PC-3 (cell line): ENCODE data around the gene SPACA4. TPM values are rescaled to one million over a fixed set of nuclear protein-coding genes. Genes with fewer than 3 reads are reported as not detected.
A peak's percentile ranks its signal among the peaks of the same experiment; 100 is the strongest.

ENCODE experiments used
- ATAC-seq: fragments of 200-7000 bp; cut with Tn5 transposase; 2 replicates; pipeline ENCODE4 v1.9.1; 2020; ENCODE audit warnings: mild to moderate bottlenecking, moderate library complexity
- BruUV-seq: library from RNA; stranded (reverse); fragments of 400-500 nt; replicated peaks from 2 replicates; lab custom pipeline; 2021; lab: Mats Ljungman, UMichigan
- CTCF ChIA-PET: fragments of 300-600 bp; sonication (Branson Sonifier 250); formaldehyde crosslinking; loops from one replicate; lab custom pipeline; 2022; ENCODE audit warnings: antibody characterized with exemption; lab: Charles Lee
- POLR2A ChIA-PET: fragments of 300-600 bp; sonication (Branson Sonifier 250); formaldehyde crosslinking; loops from one replicate; lab custom pipeline; 2022; ENCODE audit warnings: antibody characterized with exemption; ENCODE audit not compliant: unreplicated experiment; lab: Charles Lee
- DNase-seq: peaks from one replicate; pipeline ENCODE4 v3.0.0-alpha.2; 2015
- H2AFZ ChIP-seq: fragments of 300-600 bp; sonication (generic); 2 replicates; pipeline ENCODE4 v1.6.0; 2016; ENCODE audit warnings: antibody characterized with exemption, low read length
- H3F3A ChIP-seq: fragments of 300-600 bp; sonication (generic); one replicate; pipeline ENCODE4 v1.6.0; 2017; ENCODE audit warnings: antibody characterized with exemption, low read length, control low read depth, mild to moderate bottlenecking; ENCODE audit not compliant: unreplicated experiment
- H3K27ac ChIP-seq: fragments of 300-600 bp; sonication (generic); 2 replicates; pipeline ENCODE4 v1.5.1; 2016; ENCODE audit warnings: mild to moderate bottlenecking, low read length
- H3K27me3 ChIP-seq: fragments of 300-600 bp; sonication (generic); 2 replicates; pipeline ENCODE4 v1.6.1; 2016; ENCODE audit warnings: low read length, mixed read lengths
- H3K36me3 ChIP-seq: fragments of 300-600 bp; sonication (generic); 2 replicates; pipeline ENCODE4 v1.6.1; 2016; ENCODE audit warnings: low read depth, mixed run types, low read length, mixed read lengths
- H3K4me1 ChIP-seq: fragments of 300-600 bp; sonication (generic); 2 replicates; pipeline ENCODE4 v1.5.1; 2016; ENCODE audit warnings: low read length; ENCODE audit not compliant: insufficient read depth
- H3K4me2 ChIP-seq: fragments of 300-600 bp; sonication (generic); 2 replicates; pipeline ENCODE4 v1.6.0; 2016; ENCODE audit warnings: low read length
- H3K4me3 ChIP-seq: fragments of 300-600 bp; sonication (generic); 2 replicates; pipeline ENCODE4 v1.5.1; 2016; ENCODE audit warnings: mild to moderate bottlenecking, low read length, mixed read lengths
- H3K79me2 ChIP-seq: fragments of 300-600 bp; sonication (generic); 2 replicates; pipeline ENCODE4 v1.6.1; 2017; ENCODE audit warnings: low read length, mixed read lengths
- H3K9ac ChIP-seq: fragments of 300-600 bp; sonication (generic); 2 replicates; pipeline ENCODE4 v1.6.0; 2016; ENCODE audit warnings: mild to moderate bottlenecking, low read length
- H3K9me2 ChIP-seq: fragments of 300-600 bp; sonication (generic); replicated peaks from 2 replicates; pipeline ENCODE4 v1.6.1; 2016; ENCODE audit warnings: mixed run types, low read length, mixed read lengths
- H3K9me3 ChIP-seq: fragments of 300-600 bp; sonication (generic); 2 replicates; pipeline ENCODE4 v1.6.1; 2016; ENCODE audit warnings: low read length, mixed read lengths
- H4K20me1 ChIP-seq: fragments of 300-600 bp; sonication (generic); 2 replicates; pipeline ENCODE4 v1.6.1; 2016; ENCODE audit warnings: low read length, mixed read lengths
- EZH2 ChIP-seq: fragments of 300-600 bp; sonication (generic); IDR thresholded peaks from one replicate; pipeline ENCODE4 v1.6.1; 2017; ENCODE audit warnings: antibody characterized with exemption, mild to moderate bottlenecking, low read length; ENCODE audit not compliant: unreplicated experiment
- EZH2phosphoT487 ChIP-seq: fragments of 300-600 bp; sonication (generic); IDR thresholded peaks from 2 replicates; pipeline ENCODE4 v1.6.1; 2018; ENCODE audit warnings: mild to moderate bottlenecking, antibody characterized with exemption, low read length, borderline replicate concordance
- intact Hi-C: fragments of 100-400 bp; cut with micrococcal nuclease; formaldehyde crosslinking; loops from 2 replicates; pipeline ENCODE4 v1.9.0; 2023
- total RNA-seq: library from RNA; depleted of rRNA; stranded (reverse); fragments of >200 nt; gene quantifications from 2 replicates; pipeline ENCODE4 v1.2.3, GENCODE V29; 2014
- TF ChIP-seq, protein P1 (sequence below): fragments of 300-600 bp; sonication (generic); conservative IDR thresholded peaks from 2 replicates; pipeline ENCODE4 v1.5.1; 2017; ENCODE audit warnings: antibody characterized with exemption, low read depth, mild to moderate bottlenecking, low read length

Gene SPACA4
- total RNA-seq, 1 experiment from 2014 or later: not detected

DNA sequence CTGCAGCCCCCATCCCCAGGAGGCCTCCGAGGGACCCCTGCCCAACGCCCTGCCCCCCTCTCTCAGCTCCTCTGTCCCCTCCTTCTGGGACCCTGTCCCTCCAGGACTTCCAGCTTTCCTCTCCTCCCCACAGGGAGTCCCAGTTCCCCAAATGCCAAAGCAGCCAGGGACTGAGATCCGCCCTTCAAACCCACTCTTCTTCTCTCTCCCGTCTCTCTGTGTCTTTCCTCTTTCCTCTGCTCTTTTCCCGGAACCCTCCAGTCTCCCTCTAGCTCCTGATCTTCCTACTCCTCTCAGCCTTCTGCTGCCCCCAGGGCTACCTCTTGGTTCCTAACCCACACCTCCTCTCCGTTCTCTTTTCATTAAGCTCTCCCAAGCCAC lies 39.1 kb downstream of the SPACA4 start:
- no peaks in the 10 kb centered on the region for H3K9me2 ChIP-seq
- H3K4me2 ChIP-seq: peak overlapping the region; percentile 92
- DNase-seq: peak; percentile 4
- peak overlapping the region; percentile 30; the same call in 1 of the 2 replicates for H3K9ac ChIP-seq
- peak; percentile 8 for ATAC-seq
- no peaks in the 10 kb centered on the region for H3K9me3 ChIP-seq
- peaks cover 6% of the 10 kb centered on the region; the same call in 1 of the 2 replicates for H3K4me1 ChIP-seq
- H3K27me3 ChIP-seq: no peaks in the 10 kb centered on the region
- peak overlapping the region; percentile 96 for H2AFZ ChIP-seq
- peak overlapping the region; percentile 70 for H3K4me3 ChIP-seq
- ChIA-PET POLR2A (interaction anchor here (0.6 kb wide), 1 partner anchor 69 kb away, joined by 3 read pairs; no protein-coding TSS in a partner anchor), CTCF (interaction anchor here (0.6 to 1.4 kb wide), 5 partner anchors 9 to 140 kb away, joined by 3 to 8 read pairs (median 5); partner anchors contain the start of gene DBP)
- no peaks in the 10 kb centered on the region for H4K20me1 ChIP-seq
- H3K36me3 ChIP-seq: no peaks in the 10 kb centered on the region
- no peaks in the 10 kb centered on the region for H3F3A ChIP-seq
- no peak overlapping the region for H3K27ac ChIP-seq
- H3K79me2 ChIP-seq: no peaks in the 10 kb centered on the region
- TF ChIP-seq, protein P1, sequence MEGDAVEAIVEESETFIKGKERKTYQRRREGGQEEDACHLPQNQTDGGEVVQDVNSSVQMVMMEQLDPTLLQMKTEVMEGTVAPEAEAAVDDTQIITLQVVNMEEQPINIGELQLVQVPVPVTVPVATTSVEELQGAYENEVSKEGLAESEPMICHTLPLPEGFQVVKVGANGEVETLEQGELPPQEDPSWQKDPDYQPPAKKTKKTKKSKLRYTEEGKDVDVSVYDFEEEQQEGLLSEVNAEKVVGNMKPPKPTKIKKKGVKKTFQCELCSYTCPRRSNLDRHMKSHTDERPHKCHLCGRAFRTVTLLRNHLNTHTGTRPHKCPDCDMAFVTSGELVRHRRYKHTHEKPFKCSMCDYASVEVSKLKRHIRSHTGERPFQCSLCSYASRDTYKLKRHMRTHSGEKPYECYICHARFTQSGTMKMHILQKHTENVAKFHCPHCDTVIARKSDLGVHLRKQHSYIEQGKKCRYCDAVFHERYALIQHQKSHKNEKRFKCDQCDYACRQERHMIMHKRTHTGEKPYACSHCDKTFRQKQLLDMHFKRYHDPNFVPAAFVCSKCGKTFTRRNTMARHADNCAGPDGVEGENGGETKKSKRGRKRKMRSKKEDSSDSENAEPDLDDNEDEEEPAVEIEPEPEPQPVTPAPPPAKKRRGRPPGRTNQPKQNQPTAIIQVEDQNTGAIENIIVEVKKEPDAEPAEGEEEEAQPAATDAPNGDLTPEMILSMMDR: no peak
- TF ChIP-seq EZH2phosphoT487 (no peak), EZH2 (no peak)
- intact Hi-C loops: no loop called here
- no TSS peak for BruUV-seq

DNA sequence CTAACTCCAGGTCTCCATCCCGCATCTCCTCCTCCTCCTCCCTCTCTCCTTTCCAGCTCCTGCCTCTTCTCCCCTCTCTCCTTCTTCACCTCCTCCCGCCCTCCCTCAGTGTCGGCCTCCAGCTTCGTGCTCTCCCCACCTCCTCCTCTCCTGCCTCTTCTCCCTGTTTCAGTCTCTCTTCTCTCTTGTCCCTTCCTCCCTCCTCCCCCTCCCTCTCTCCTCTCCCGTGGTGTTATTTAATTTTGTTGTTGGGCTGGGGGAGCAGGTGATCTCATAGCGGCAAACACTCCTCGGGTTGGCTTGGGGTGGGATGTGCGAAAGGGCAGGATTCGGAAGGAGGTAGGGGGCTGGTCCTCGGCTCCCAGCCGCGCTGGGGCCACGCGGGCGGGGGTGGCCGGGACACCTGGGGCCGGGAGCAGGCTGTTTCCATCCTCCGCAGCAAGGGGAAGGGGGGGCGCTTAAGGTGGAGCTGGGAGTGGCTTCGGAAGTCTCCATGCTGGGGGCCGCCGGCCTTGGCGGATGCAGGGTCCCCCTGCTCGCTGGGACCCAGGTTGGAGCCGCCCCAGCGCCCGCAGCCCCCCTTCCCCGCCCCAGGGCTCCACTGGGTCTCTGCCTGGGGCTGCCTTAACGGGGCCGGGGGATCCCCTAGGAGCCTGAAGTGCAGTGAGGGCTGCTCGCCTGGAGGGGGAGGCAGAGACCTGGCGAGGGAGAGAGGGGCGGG lies 39.6 kb downstream of the SPACA4 start, which contains the start of gene CA11:
Gene CA11 (minus strand): TSS at position 187 of the 721 bp plus-strand sequence. CDS start 555 bp downstream, outside the sequence.
- intact Hi-C loops: loop anchor here (1.0 to 2.0 kb wide), 2 partner anchors 68 to 197 kb away; no protein-coding TSS in a partner anchor
- H3K9ac ChIP-seq: peak within 1 kb of the TSS; percentile 30
- H3K36me3 ChIP-seq: no peaks in the 10 kb centered on the region
- ATAC-seq (peak; percentile 84), DNase-seq (peak; percentile 81)
- CTCF ChIA-PET: interaction anchor here (0.6 to 1.4 kb wide), 5 partner anchors 9 to 140 kb away, joined by 3 to 8 read pairs (median 5); partner anchors contain the start of gene DBP
- H4K20me1 ChIP-seq: no peaks in the 10 kb centered on the region
- no peak within 1 kb of the TSS for H3K27ac ChIP-seq
- H3F3A ChIP-seq: no peaks in the 10 kb centered on the region
- H3K4me2 ChIP-seq: peak within 1 kb of the TSS; percentile 92
- H3K4me1 ChIP-seq: peaks cover 6% of the 10 kb centered on the region; the same call in 1 of the 2 replicates
- no peaks in the 10 kb centered on the region for H3K79me2 ChIP-seq
- H3K9me3 ChIP-seq: no peaks in the 10 kb centered on the region
- no TSS peak for BruUV-seq
- TF ChIP-seq, protein P1: peak; percentile 69
- TF ChIP-seq EZH2 (no peak), EZH2phosphoT487 (no peak)
- no peaks in the 10 kb centered on the region for H3K27me3 ChIP-seq
- no peaks in the 10 kb centered on the region for H3K9me2 ChIP-seq
- H3K4me3 ChIP-seq: peak within 1 kb of the TSS; percentile 70
- POLR2A ChIA-PET: no interaction called here
- peak within 1 kb of the TSS; percentile 96 for H2AFZ ChIP-seq
